Liver (tissue), 9 donors: ENCODE data around the gene ITPKB. TPM values are rescaled to one million over a fixed set of nuclear protein-coding genes. Genes with fewer than 3 reads are reported as not detected.

Source experiments
- DNase-seq: peaks from one replicate; pipeline ENCODE4 v3.0.0-alpha.2; 2017; ENCODE audit warnings: low spot score
- H3K27ac ChIP-seq, 2 donors: one replicate each; pipeline ENCODE4 v1.7.0; 2013; ENCODE audit warnings: inconsistent platforms in 2 of 2, low read length in 2 of 2, control low read depth in 1 of 2, low read depth in 1 of 2, mild to moderate bottlenecking in 1 of 2
- H3K27me3 ChIP-seq, 4 donors: one replicate each; pipeline versions ENCODE4 v1.6.1 to v1.7.0; 2013; ENCODE audit warnings: low read length in 3 of 4, inconsistent platforms in 1 of 4, mild to moderate bottlenecking in 1 of 4, moderate library complexity in 1 of 4; ENCODE audit not compliant: control insufficient read depth in 4 of 4, insufficient read depth in 4 of 4
- H3K36me3 ChIP-seq, 4 donors: one replicate each; pipeline versions ENCODE4 v1.6.1 to v1.7.0; 2013; ENCODE audit warnings: low read length in 3 of 4, mild to moderate bottlenecking in 3 of 4, low read depth in 1 of 4, moderate library complexity in 1 of 4; ENCODE audit not compliant: control insufficient read depth in 4 of 4, insufficient read depth in 3 of 4
- H3K4me1 ChIP-seq, 4 donors: one replicate each; pipeline versions ENCODE4 v1.6.1 to v1.7.0; 2013; ENCODE audit warnings: low read length in 3 of 4, mild to moderate bottlenecking in 3 of 4, moderate library complexity in 1 of 4; ENCODE audit not compliant: control insufficient read depth in 4 of 4, insufficient read depth in 4 of 4
- H3K4me3 ChIP-seq, 3 donors: one replicate each; pipeline versions ENCODE4 v1.6.1 to v1.7.0; 2013; ENCODE audit warnings: low read length in 3 of 3, control low read depth in 1 of 3, low read depth in 1 of 3, mild to moderate bottlenecking in 1 of 3
- H3K9ac ChIP-seq, 2 donors: one replicate each; pipeline ENCODE4 v1.7.0; 2013; ENCODE audit warnings: low read length in 2 of 2, mild to moderate bottlenecking in 2 of 2, moderate library complexity in 2 of 2, control low read depth in 1 of 2, low read depth in 1 of 2
- H3K9me3 ChIP-seq, 4 donors: one replicate each; pipeline versions ENCODE4 v1.6.1 to v1.7.0; 2013; ENCODE audit warnings: low read length in 3 of 4; ENCODE audit not compliant: control insufficient read depth in 4 of 4
- CTCF ChIP-seq: fragments of 150-350 bp; IDR thresholded peaks from 2 replicates; pipeline ENCODE4 v1.5.1; 2017; ENCODE audit warnings: improper control_type of control experiment, low read depth, low read length; ENCODE audit not compliant: missing input control
- EGR1 ChIP-seq, 2 donors: IDR thresholded peaks; 2 replicates each; pipeline ENCODE4 v1.6.1; 2016 to 2018; ENCODE audit warnings: antibody characterized with exemption in 2 of 2, low read depth in 2 of 2
- FOXA1 ChIP-seq: IDR thresholded peaks from 2 replicates; pipeline ENCODE4 v1.6.1; 2016; ENCODE audit warnings: antibody characterized with exemption
- FOXA2 ChIP-seq: IDR thresholded peaks from 2 replicates; pipeline ENCODE4 v1.6.1; 2016; ENCODE audit warnings: antibody characterized with exemption
- GABPA ChIP-seq, 2 donors: IDR thresholded peaks in 1 of 2; conservative IDR thresholded peaks in 1 of 2; 2 replicates each; pipeline ENCODE4 v1.6.1; 2016; ENCODE audit warnings: antibody characterized with exemption in 2 of 2, mild to moderate bottlenecking in 1 of 2, moderate library complexity in 1 of 2
- HNF4A ChIP-seq, 2 donors: conservative IDR thresholded peaks; 2 replicates each; pipeline ENCODE4 v1.6.1; 2016; ENCODE audit warnings: antibody characterized with exemption in 2 of 2, mild to moderate bottlenecking in 2 of 2
- HNF4G ChIP-seq: IDR thresholded peaks from 2 replicates; pipeline ENCODE4 v1.6.1; 2016; ENCODE audit warnings: antibody characterized with exemption
- JUND ChIP-seq, 2 donors: IDR thresholded peaks; 2 replicates each; pipeline ENCODE4 v1.6.1; 2016; ENCODE audit warnings: antibody characterized with exemption in 2 of 2
- NR2F2 ChIP-seq: IDR thresholded peaks from 2 replicates; pipeline ENCODE4 v1.6.1; 2016; ENCODE audit warnings: antibody characterized with exemption
- REST ChIP-seq: IDR thresholded peaks from 2 replicates; pipeline ENCODE4 v1.6.1; 2016; ENCODE audit warnings: antibody characterized with exemption, mild to moderate bottlenecking
- RXRA ChIP-seq, 2 donors: IDR thresholded peaks; 2 replicates each; pipeline ENCODE4 v1.6.1; 2017 to 2018; ENCODE audit warnings: antibody characterized with exemption in 2 of 2, mild to moderate bottlenecking in 1 of 2
- SP1 ChIP-seq: IDR thresholded peaks from 2 replicates; pipeline ENCODE4 v1.6.1; 2018; ENCODE audit warnings: antibody characterized with exemption, mild to moderate bottlenecking
- YY1 ChIP-seq: IDR thresholded peaks from 2 replicates; pipeline ENCODE4 v1.6.1; 2016; ENCODE audit warnings: antibody characterized with exemption, mild to moderate bottlenecking
- WGBS: extraction: QIAGEN DNeasy Blood & Tissue Kit; methylation state at CpG from one replicate; pipeline ENCODE4 v1.1.7; 2013; 5-methylcytosine and 5-hydroxymethylcytosine counted together
- polyA plus RNA-seq, 2 donors: library from polyadenylated mRNA; stranded (reverse) in 1 of 2; unstranded in 1 of 2; fragments of 200-250 nt in 1 of 2; fragments of >200 nt in 1 of 2; fragmentation: Nextera tagmentation in 1 of 2; extraction: Ambion mirVana in 1 of 2; gene quantifications; one replicate each; pipeline versions ENCODE4 v1.2.1 to v1.2.3, GENCODE V29; 2013 to 2015
- total RNA-seq, 2 donors: library from RNA; depleted of rRNA; stranded (reverse); fragments of >200 nt; gene quantifications; one replicate each; pipeline ENCODE4 v1.2.3, GENCODE V29; 2014
- TF ChIP-seq, protein P1 (sequence below): IDR thresholded peaks from 2 replicates; pipeline ENCODE4 v1.6.1; 2016; ENCODE audit warnings: antibody characterized with exemption
- TF ChIP-seq, protein P2 (sequence below): IDR thresholded peaks from 2 replicates; pipeline ENCODE4 v1.6.1; 2016; ENCODE audit warnings: antibody characterized with exemption
- donor health status: healthy.
- donor health status: healthy.
- donor health status: healthy.
- donor health status: healthy.
- donor health status: healthy.

Gene ITPKB
- total and polyA plus RNA-seq, 4 donors = 0.61 to 5.8 (median 3.7) TPM

DNA sequence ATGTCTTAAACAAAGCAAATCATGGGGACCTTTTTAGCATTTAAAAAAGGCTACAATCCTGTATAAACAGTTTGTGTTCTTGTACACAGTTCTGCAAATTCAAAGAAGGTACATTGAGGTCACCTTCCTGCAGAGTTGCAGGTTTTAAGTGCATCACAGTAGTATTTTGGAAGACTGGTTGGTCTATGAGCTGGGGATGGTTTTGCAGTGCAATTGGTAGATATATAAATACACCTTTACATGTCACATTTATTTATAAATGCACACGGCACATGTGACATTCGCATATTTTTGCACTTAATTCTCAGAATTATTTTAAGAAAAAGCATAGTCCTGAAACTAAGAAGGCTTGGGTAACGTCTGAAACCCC is 599 bp upstream of the ITPKB start:
- DNase-seq = no peak
- Histone ChIP-seq H3K4me3 (peak overlapping the region in 1 of 3 donors; percentile 63), H3K27me3 (peaks cover 0 to 3% (median 2%) of the 10 kb centered on the region in 4 donors), H3K4me1 (peaks cover 17 to 39% (median 19%) of the 10 kb centered on the region in 4 donors), H3K27ac (no peak overlapping the region), H3K9ac (no peak overlapping the region), H3K9me3 (peaks cover 0 to 4% (median 0%) of the 10 kb centered on the region in 4 donors), H3K36me3 (no peaks in the 10 kb centered on the region)
- TF ChIP-seq FOXA2 (no peak), HNF4G (no peak), JUND (IDR thresholded peaks at IDR 0.05) (no peak), HNF4A (conservative IDR thresholded peaks at IDR 0.05) (no peak), YY1 (no peak), NR2F2 (no peak), RXRA (IDR thresholded peaks at IDR 0.05) (no peak), GABPA (IDR thresholded peaks at IDR 0.05 in 1 of 2, conservative IDR thresholded peaks at IDR 0.05 in 1 of 2) (no peak), REST (no peak)
- TF ChIP-seq, protein P1, sequence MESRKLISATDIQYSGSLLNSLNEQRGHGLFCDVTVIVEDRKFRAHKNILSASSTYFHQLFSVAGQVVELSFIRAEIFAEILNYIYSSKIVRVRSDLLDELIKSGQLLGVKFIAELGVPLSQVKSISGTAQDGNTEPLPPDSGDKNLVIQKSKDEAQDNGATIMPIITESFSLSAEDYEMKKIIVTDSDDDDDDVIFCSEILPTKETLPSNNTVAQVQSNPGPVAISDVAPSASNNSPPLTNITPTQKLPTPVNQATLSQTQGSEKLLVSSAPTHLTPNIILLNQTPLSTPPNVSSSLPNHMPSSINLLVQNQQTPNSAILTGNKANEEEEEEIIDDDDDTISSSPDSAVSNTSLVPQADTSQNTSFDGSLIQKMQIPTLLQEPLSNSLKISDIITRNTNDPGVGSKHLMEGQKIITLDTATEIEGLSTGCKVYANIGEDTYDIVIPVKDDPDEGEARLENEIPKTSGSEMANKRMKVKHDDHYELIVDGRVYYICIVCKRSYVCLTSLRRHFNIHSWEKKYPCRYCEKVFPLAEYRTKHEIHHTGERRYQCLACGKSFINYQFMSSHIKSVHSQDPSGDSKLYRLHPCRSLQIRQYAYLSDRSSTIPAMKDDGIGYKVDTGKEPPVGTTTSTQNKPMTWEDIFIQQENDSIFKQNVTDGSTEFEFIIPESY = no peak
- 65% methylated on average over 3 of the region's 3 CpGs for WGBS

DNA sequence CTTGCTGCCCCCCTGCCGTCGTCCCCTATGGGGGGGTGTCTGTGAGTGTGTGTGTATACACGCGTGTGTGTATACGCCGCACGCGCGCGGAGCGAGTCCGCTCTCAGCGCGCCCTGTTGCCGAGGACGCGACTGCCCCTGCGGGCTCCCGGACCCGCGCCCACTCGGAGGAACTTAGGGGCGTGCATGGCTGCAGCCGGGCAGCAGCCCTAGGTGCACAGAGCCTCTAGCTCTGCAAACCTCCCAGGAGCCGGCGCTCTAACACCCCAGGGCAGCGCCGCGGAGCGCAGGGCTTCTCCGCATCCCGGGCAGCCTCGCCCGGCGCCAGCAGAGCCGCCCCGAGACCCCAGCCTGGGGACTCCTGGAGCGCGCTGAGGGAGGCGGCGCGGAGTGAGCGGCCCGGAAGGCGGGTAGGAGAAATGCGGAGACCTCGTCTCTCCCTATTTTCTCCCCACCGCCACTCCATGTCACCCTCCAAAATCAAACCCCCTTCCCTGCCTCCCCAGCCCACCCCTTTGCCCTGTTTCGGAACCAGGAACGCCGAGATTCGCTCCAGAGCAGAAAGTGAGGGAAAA is 574 bp downstream of the ITPKB start:
- Histone ChIP-seq H3K9ac (peak overlapping the region; percentile 56 to 72), H3K27ac (peak overlapping the region; percentile 64 to 83), H3K4me3 (peak overlapping the region; percentile 47 to 63 (median 62)), H3K4me1 (peaks cover 17 to 41% (median 19%) of the 10 kb centered on the region in 4 donors), H3K9me3 (peaks cover 0 to 4% (median 0%) of the 10 kb centered on the region in 4 donors), H3K27me3 (peaks cover 0 to 3% (median 2%) of the 10 kb centered on the region in 4 donors), H3K36me3 (no peaks in the 10 kb centered on the region)
- DNase-seq = peak; percentile 48
- TF ChIP-seq NR2F2 (no peak), EGR1 (IDR thresholded peaks at IDR 0.05; ENCODE audit: low read depth in 2 of 2) (no peak), HNF4G (no peak), SP1 (no peak), RXRA (IDR thresholded peaks at IDR 0.05) (no peak), FOXA1 (no peak), CTCF (no peak), YY1 (no peak)
- TF ChIP-seq, protein P1 = no peak
- TF ChIP-seq, protein P2, sequence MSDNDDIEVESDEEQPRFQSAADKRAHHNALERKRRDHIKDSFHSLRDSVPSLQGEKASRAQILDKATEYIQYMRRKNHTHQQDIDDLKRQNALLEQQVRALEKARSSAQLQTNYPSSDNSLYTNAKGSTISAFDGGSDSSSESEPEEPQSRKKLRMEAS = no peak
- WGBS = 2% methylated on average over 52 of the region's 52 CpGs
